Measurements from ENCODE around the gene MIA.

DNA sequence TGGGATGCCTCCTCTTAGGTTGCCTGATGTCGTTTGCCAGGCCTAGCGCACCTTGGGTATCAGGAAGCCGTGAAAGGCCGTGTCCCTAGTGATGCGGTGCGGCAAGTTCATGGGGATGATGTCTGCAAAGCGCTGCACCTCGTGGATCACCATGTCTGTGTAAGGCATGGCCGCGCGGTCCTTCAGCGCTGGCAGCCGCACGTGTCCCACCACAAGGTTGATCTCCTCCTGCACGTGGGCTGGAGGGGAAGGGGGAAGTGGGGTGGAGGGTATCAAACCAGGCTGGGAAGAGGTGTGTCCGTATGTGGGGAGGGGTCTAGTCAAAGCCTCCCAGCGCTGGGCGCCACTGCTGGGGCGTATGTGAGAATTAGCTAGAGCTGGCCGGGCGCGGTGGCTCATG, 46.8 kb downstream of the MIA start:
- TF ChIP-seq CTCF (IDR thresholded peaks at IDR 0.05; ENCODE audit: low read length) (no peak), EZH2 (optimal IDR thresholded peaks at IDR 0.05; ENCODE audit: low read depth, low read length) (no peak)

Measured in MM.1S (cell line).